ENCODE results near the gene IDS. TPM values are rescaled to one million over a fixed set of nuclear protein-coding genes. Genes with fewer than 3 reads are reported as not detected.

The IDS gene
- total RNA-seq, 4 donors from 2014 or later: 42.7 to 117 (median 83.7) TPM

GRCh38 chrX:149499766-149500165 is 5.3 kb downstream of the IDS start:
- Histone ChIP-seq H3K27ac (no peak overlapping the region), H3K4me3 (no peak overlapping the region), H3K9me3 (no peaks in the 10 kb centered on the region), H3K36me3 (no peaks in the 10 kb centered on the region), H3K27me3 (no peaks in the 10 kb centered on the region), H3K4me1 (no peaks in the 10 kb centered on the region)
- intact Hi-C loops (cut with DNase I; ENCODE audit: low total_unique reads): no loop called here
- no peak for DNase-seq
- TF ChIP-seq CTCF (IDR thresholded peaks at IDR 0.05) (no peak), POLR2A (IDR thresholded peaks at IDR 0.05) (no peak)

GRCh38 chrX:149498767-149499166 is 6.3 kb downstream of the IDS start:
- no peak overlapping the region for H3K27ac ChIP-seq
- H3K4me3 ChIP-seq: no peak overlapping the region
- no peaks in the 10 kb centered on the region for H3K27me3 ChIP-seq
- DNase-seq: no peak
- no peaks in the 10 kb centered on the region for H3K9me3 ChIP-seq
- H3K4me1 ChIP-seq: no peaks in the 10 kb centered on the region
- intact Hi-C loops (cut with DNase I; ENCODE audit: low total_unique reads): no loop called here
- TF ChIP-seq POLR2A (IDR thresholded peaks at IDR 0.05) (no peak), CTCF (IDR thresholded peaks at IDR 0.05) (no peak)
- H3K36me3 ChIP-seq: no peaks in the 10 kb centered on the region

- no peaks in the 10 kb centered on the region for H3K4me1 ChIP-seq
- intact Hi-C loops (cut with DNase I; ENCODE audit: low total_unique reads): no loop called here
- H3K27me3 ChIP-seq: no peaks in the 10 kb centered on the region
- no peak overlapping the region for H3K4me3 ChIP-seq
- no peaks in the 10 kb centered on the region for H3K9me3 ChIP-seq
- H3K27ac ChIP-seq: no peak overlapping the region
- TF ChIP-seq POLR2A (IDR thresholded peaks at IDR 0.05) (no peak), CTCF (IDR thresholded peaks at IDR 0.05) (no peak)
- H3K36me3 ChIP-seq: no peaks in the 10 kb centered on the region
- no peak for DNase-seq
These were observed 7.5 kb downstream of the IDS start for GRCh38 chrX:149497626-149498025.

GRCh38 chrX:149497054-149497453 is 8.1 kb downstream of the IDS start:
- Histone ChIP-seq H3K4me3 (no peak overlapping the region), H3K36me3 (no peaks in the 10 kb centered on the region), H3K27ac (no peak overlapping the region), H3K9me3 (no peaks in the 10 kb centered on the region), H3K4me1 (no peaks in the 10 kb centered on the region), H3K27me3 (no peaks in the 10 kb centered on the region)
- no peak for DNase-seq
- intact Hi-C loops (cut with DNase I; ENCODE audit: low total_unique reads): no loop called here
- TF ChIP-seq CTCF (IDR thresholded peaks at IDR 0.05) (no peak), POLR2A (IDR thresholded peaks at IDR 0.05) (no peak)

- Histone ChIP-seq H3K9me3 (no peaks in the 10 kb centered on the region), H3K27ac (no peak overlapping the region), H3K36me3 (no peaks in the 10 kb centered on the region), H3K4me3 (no peak overlapping the region), H3K27me3 (no peaks in the 10 kb centered on the region), H3K4me1 (no peaks in the 10 kb centered on the region)
- intact Hi-C loops (cut with DNase I; ENCODE audit: low total_unique reads): no loop called here
- DNase-seq: no peak
- no peak for TF ChIP-seq POLR2A (IDR thresholded peaks at IDR 0.05)
- TF ChIP-seq CTCF (IDR thresholded peaks at IDR 0.05): no peak
These were observed 9.5 kb downstream of the IDS start for GRCh38 chrX:149495573-149496071.
